Skeletal muscle satellite cell (primary cell): ENCODE measurements around the gene CROCC2.

Experiments used
- H3K27me3 ChIP-seq: 2 replicates; pipeline ENCODE4 v1.7.0; 2013; ENCODE audit warnings: low read length; ENCODE audit not compliant: control insufficient read depth, insufficient read depth
- H3K36me3 ChIP-seq: 2 replicates; pipeline ENCODE4 v1.7.0; 2013; ENCODE audit warnings: mild to moderate bottlenecking, control low read depth, low read length; ENCODE audit not compliant: insufficient read depth
- H3K4me1 ChIP-seq: 2 replicates; pipeline ENCODE4 v1.7.0; 2013; ENCODE audit warnings: low read length; ENCODE audit not compliant: control insufficient read depth, insufficient read depth
- H3K4me2 ChIP-seq: 2 replicates; pipeline ENCODE4 v1.7.0; 2013; ENCODE audit warnings: mild to moderate bottlenecking, low read length
- H3K4me3 ChIP-seq: 2 replicates; pipeline ENCODE4 v1.7.0; 2013; ENCODE audit warnings: low read length
- H3K9ac ChIP-seq: 2 replicates; pipeline ENCODE4 v1.7.0; 2013; ENCODE audit warnings: mild to moderate bottlenecking, low read depth, low read length, moderate library complexity
- H3K9me3 ChIP-seq: replicated peaks from 2 replicates; pipeline ENCODE4 v1.7.0; 2013; ENCODE audit warnings: mild to moderate bottlenecking, control low read depth, low read length

CROCC2 gene

GRCh38 chr2:240929364-240930095 is 23.4 kb downstream of the CROCC2 start:
- Histone ChIP-seq H3K4me2 (no peak overlapping the region), H3K9ac (no peak overlapping the region), H3K4me3 (no peak overlapping the region), H3K4me1 (no peaks in the 10 kb centered on the region), H3K27me3 (peaks cover 58% of the 10 kb centered on the region), H3K9me3 (no peaks in the 10 kb centered on the region), H3K36me3 (no peaks in the 10 kb centered on the region)

GRCh38 chr2:240930096-240930630 is 24.0 kb downstream of the CROCC2 start:
- H3K4me1 ChIP-seq: no peaks in the 10 kb centered on the region
- no peaks in the 10 kb centered on the region for H3K36me3 ChIP-seq
- H3K27me3 ChIP-seq: peaks cover 64% of the 10 kb centered on the region
- no peaks in the 10 kb centered on the region for H3K9me3 ChIP-seq
- H3K4me2 ChIP-seq: no peak overlapping the region
- H3K4me3 ChIP-seq: no peak overlapping the region
- H3K9ac ChIP-seq: no peak overlapping the region

GRCh38 chr2:240930631-240931318 is 24.6 kb downstream of the CROCC2 start:
- Histone ChIP-seq H3K4me2 (no peak overlapping the region), H3K36me3 (no peaks in the 10 kb centered on the region), H3K9me3 (no peaks in the 10 kb centered on the region), H3K4me3 (no peak overlapping the region), H3K9ac (no peak overlapping the region), H3K4me1 (no peaks in the 10 kb centered on the region), H3K27me3 (peaks cover 70% of the 10 kb centered on the region)

GRCh38 chr2:240931319-240931949 is 25.3 kb downstream of the CROCC2 start:
- Histone ChIP-seq H3K4me2 (no peak overlapping the region), H3K27me3 (peaks cover 73% of the 10 kb centered on the region), H3K9ac (no peak overlapping the region), H3K4me1 (no peaks in the 10 kb centered on the region), H3K36me3 (no peaks in the 10 kb centered on the region), H3K9me3 (no peaks in the 10 kb centered on the region), H3K4me3 (no peak overlapping the region)

- no peak overlapping the region for H3K9ac ChIP-seq
- H3K4me1 ChIP-seq: no peaks in the 10 kb centered on the region
Measured at GRCh38 chr2:240932001-240932723, 26.0 kb downstream of the CROCC2 start.

GRCh38 chr2:240932724-240933047 is 26.6 kb downstream of the CROCC2 start:
- H3K36me3 ChIP-seq: no peaks in the 10 kb centered on the region
- H3K9ac ChIP-seq: no peak overlapping the region
- no peak overlapping the region for H3K4me3 ChIP-seq
- H3K9me3 ChIP-seq: no peaks in the 10 kb centered on the region
- H3K4me1 ChIP-seq: no peaks in the 10 kb centered on the region
- H3K27me3 ChIP-seq: peaks cover 77% of the 10 kb centered on the region
- no peak overlapping the region for H3K4me2 ChIP-seq

More at GRCh38 chr2:240932001-240932723, 26.0 kb downstream of the CROCC2 start:
- H3K9me3 ChIP-seq: no peaks in the 10 kb centered on the region
- no peaks in the 10 kb centered on the region for H3K36me3 ChIP-seq
- no peak overlapping the region for H3K4me2 ChIP-seq
- no peak overlapping the region for H3K4me3 ChIP-seq
- peaks cover 74% of the 10 kb centered on the region for H3K27me3 ChIP-seq

GRCh38 chr2:240933048-240933965 is 27.2 kb downstream of the CROCC2 start:
- Histone ChIP-seq H3K36me3 (no peaks in the 10 kb centered on the region), H3K4me1 (no peaks in the 10 kb centered on the region), H3K4me3 (no peak overlapping the region), H3K9me3 (no peaks in the 10 kb centered on the region), H3K4me2 (no peak overlapping the region), H3K9ac (no peak overlapping the region), H3K27me3 (peaks cover 77% of the 10 kb centered on the region)

- no peaks in the 10 kb centered on the region for H3K4me1 ChIP-seq
Measured at GRCh38 chr2:240933966-240934700, 28.0 kb downstream of the CROCC2 start.

GRCh38 chr2:240934701-240935102 is 28.6 kb downstream of the CROCC2 start:
- Histone ChIP-seq H3K4me1 (no peaks in the 10 kb centered on the region), H3K4me2 (no peak overlapping the region), H3K36me3 (no peaks in the 10 kb centered on the region), H3K9me3 (no peaks in the 10 kb centered on the region), H3K9ac (no peak overlapping the region), H3K27me3 (peaks cover 83% of the 10 kb centered on the region), H3K4me3 (no peak overlapping the region)

More at GRCh38 chr2:240933966-240934700, 28.0 kb downstream of the CROCC2 start:
- peaks cover 83% of the 10 kb centered on the region for H3K27me3 ChIP-seq
- H3K4me3 ChIP-seq: no peak overlapping the region
- no peak overlapping the region for H3K4me2 ChIP-seq
- no peaks in the 10 kb centered on the region for H3K9me3 ChIP-seq
- H3K36me3 ChIP-seq: no peaks in the 10 kb centered on the region
- no peak overlapping the region for H3K9ac ChIP-seq
